Measurements from ENCODE around the gene SPRR2G.

DNA sequence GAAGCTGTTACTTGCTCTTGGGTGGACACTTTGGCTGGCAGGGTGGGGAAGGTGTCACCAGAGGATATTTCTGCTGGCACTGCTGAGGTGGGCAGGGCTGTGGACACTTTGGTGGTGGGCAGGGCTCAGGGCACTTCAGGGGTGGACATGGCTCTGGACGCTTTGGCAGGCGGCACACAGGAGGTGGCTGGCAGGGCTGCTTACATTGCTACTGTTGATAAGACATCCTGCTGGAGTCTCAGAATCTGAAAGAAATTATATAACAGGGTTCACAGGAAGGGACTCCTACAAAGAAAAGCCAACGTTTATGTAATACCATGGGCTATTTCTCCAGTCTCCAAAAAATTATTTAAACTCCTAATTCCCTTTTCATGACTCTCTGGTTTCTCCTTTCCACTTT, 10.2 kb downstream of the SPRR2G start:
- no peak for TF ChIP-seq CREB1 (IDR thresholded peaks at IDR 0.05)
- no peak for TF ChIP-seq ATF3 (IDR thresholded peaks at IDR 0.05; ENCODE audit: insufficient read depth, low read depth, low read length)
- TF ChIP-seq POLR2A (IDR thresholded peaks at IDR 0.05; ENCODE audit: control extremely low read depth in 1 of 2, low read depth in 2 of 2, low read length in 2 of 2) = no peak
- no peak for TF ChIP-seq YY1 (IDR thresholded peaks at IDR 0.05; ENCODE audit: low read depth, low read length)
- TF ChIP-seq EP300 (IDR thresholded peaks at IDR 0.05; ENCODE audit: borderline replicate concordance in 1 of 2, low read depth in 2 of 2, low read length in 2 of 2) = no peak

All from H1 (cell line).